HepG2 (cell line): ENCODE results near the gene NRBP1. TPM values are rescaled to one million over a fixed set of nuclear protein-coding genes. Genes with fewer than 3 reads are reported as not detected.

Source experiments
- ATAC-seq: fragments of 200-7000 bp; cut with Tn5 transposase; 3 replicates; pipeline ENCODE4 v1.9.1; 2020; ENCODE audit warnings: mild to moderate bottlenecking, moderate library complexity
- BruUV-seq: library from RNA; stranded (reverse); fragments of 400-500 nt; replicated peaks from 2 replicates; lab custom pipeline; 2021; lab: Mats Ljungman, UMichigan
- CTCF ChIA-PET: fragments of 300-600 bp; formaldehyde crosslinking; extraction: SDS; loops from one replicate; lab custom pipeline; 2021; ENCODE audit warnings: low total read pairs, inconsistent platforms, low intra/inter-chr PET ratio; lab: Yijun Ruan, JAX
- POLR2A ChIA-PET: fragments of 350-600 bp; sonication (Branson Sonifier 250); formaldehyde crosslinking; loops from one replicate; lab custom pipeline; 2020; ENCODE audit warnings: antibody characterized with exemption, inconsistent platforms; lab: Yijun Ruan, JAX
- DNase-seq: peaks from one replicate; pipeline ENCODE4 v3.0.0-alpha.2; 2015; ENCODE audit warnings: low spot score
- FAIRE-seq: peaks from 3 replicates; lab custom pipeline; 2011; peaks lifted over from hg19 to GRCh38; lab: Jason Lieb, UNC
- H2AFZ ChIP-seq: one replicate; pipeline ENCODE4 v1.6.1; 2011; ENCODE audit warnings: low read length, inconsistent platforms
- H3K27ac ChIP-seq: fragments of 300-600 bp; 3 replicates; pipeline ENCODE4 v1.8.0; 2011; ENCODE audit warnings: mixed run types, mild to moderate bottlenecking, mixed read lengths, low read length, inconsistent platforms; ENCODE audit not compliant: insufficient read depth; ENCODE audit errors: extremely low read length
- H3K27me3 ChIP-seq, 2 experiments: fragments of 200-600 bp in 1 of 2; 2 replicates in 1 of 2; 3 replicates in 1 of 2; pipeline versions ENCODE4 v1.6.0 to v1.8.0; 2011; ENCODE audit warnings: low read length in 2 of 2, mild to moderate bottlenecking in 2 of 2, moderate library complexity in 2 of 2, inconsistent platforms in 1 of 2; ENCODE audit not compliant: insufficient read depth in 2 of 2, control insufficient read depth in 1 of 2
- H3K36me3 ChIP-seq, 2 experiments: fragments of 200-600 bp in 1 of 2; replicated peaks in 1 of 2; 2 replicates in 1 of 2; 3 replicates in 1 of 2; pipeline versions ENCODE4 v1.5.1 to v1.8.0; 2011; ENCODE audit warnings: low read length in 2 of 2, inconsistent platforms in 1 of 2; ENCODE audit not compliant: insufficient read depth in 2 of 2, control insufficient read depth in 1 of 2
- H3K4me1 ChIP-seq: 2 replicates; pipeline ENCODE4 v1.5.1; 2012; ENCODE audit warnings: low read length, inconsistent platforms; ENCODE audit not compliant: insufficient read depth
- H3K4me2 ChIP-seq: 2 replicates; pipeline ENCODE4 v1.6.0; 2011; ENCODE audit warnings: low read depth, low read length, inconsistent platforms
- H3K4me3 ChIP-seq, 3 experiments: fragments of 200-600 bp in 1 of 3; sonication (generic), shearing (Covaris generic) in 1 of 3; replicated peaks in 1 of 3; 2 replicates each; pipeline ENCODE4 v1.5.1; 2011 to 2016; ENCODE audit warnings: low read length in 3 of 3, inconsistent platforms in 2 of 3, low read depth in 2 of 3, mild to moderate bottlenecking in 2 of 3, control low read depth in 1 of 3, mixed read lengths in 1 of 3; ENCODE audit not compliant: insufficient read depth in 1 of 3
- H3K79me2 ChIP-seq: one replicate; pipeline ENCODE4 v1.6.1; 2011; ENCODE audit warnings: low read length, inconsistent platforms; ENCODE audit not compliant: insufficient read depth
- H3K9ac ChIP-seq: 2 replicates; pipeline ENCODE4 v1.6.0; 2011; ENCODE audit warnings: mild to moderate bottlenecking, low read depth, low read length, inconsistent platforms; ENCODE audit not compliant: insufficient read depth
- H3K9me3 ChIP-seq: 2 replicates; pipeline ENCODE4 v1.5.1; 2012; ENCODE audit warnings: mild to moderate bottlenecking, low read length
- H4K20me1 ChIP-seq: 2 replicates; pipeline ENCODE4 v1.6.0; 2011; ENCODE audit warnings: inconsistent platforms, mild to moderate bottlenecking, low read length, moderate library complexity; ENCODE audit not compliant: insufficient read depth
- FOXK2 ChIP-seq: fragments of 450-650 bp; IDR thresholded peaks from 2 replicates; pipeline ENCODE4 v1.6.1; 2016
- GTF2F1 ChIP-seq: fragments of 150-350 bp; IDR thresholded peaks from 2 replicates; pipeline ENCODE4 v1.6.1; 2014; ENCODE audit warnings: low read length
- HDAC1 ChIP-seq: sonication (generic); formaldehyde crosslinking; IDR thresholded peaks from 2 replicates; pipeline ENCODE4 v1.5.1; 2020; ENCODE audit warnings: mild to moderate bottlenecking, missing genetic modification reagents
- IRF2 ChIP-seq: IDR thresholded peaks from 2 replicates; pipeline ENCODE4 v1.6.1; 2018; ENCODE audit warnings: missing genetic modification reagents, missing compliant biosample characterization
- ZNF253 ChIP-seq: sonication (generic); formaldehyde crosslinking; IDR thresholded peaks from 2 replicates; pipeline ENCODE4 v1.8.0; 2022; ENCODE audit warnings: mild to moderate bottlenecking, missing genetic modification reagents, borderline replicate concordance
- ZNF83 ChIP-seq: sonication (generic); formaldehyde crosslinking; IDR thresholded peaks from 2 replicates; pipeline ENCODE4 v1.4.0; 2020; ENCODE audit warnings: missing genetic modification reagents, mild to moderate bottlenecking, borderline replicate concordance
- WGBS: methylation state at CpG from one replicate; pipeline ENCODE4 v1.1.6; 2017; ENCODE audit warnings: low lambda C conversion rate; 5-methylcytosine and 5-hydroxymethylcytosine counted together
- in situ Hi-C: cut with HindIII; loops from 2 replicates; pipeline ENCODE4 v1.10.0; 2017; ENCODE audit warnings: low pct_unique_long_range_greater_than_20kb; ENCODE audit not compliant: extremely low pct_ligation_motif_present
- intact Hi-C: fragments of 100-400 bp; cut with micrococcal nuclease; formaldehyde crosslinking; loops from one replicate; pipeline ENCODE4 v1.10.0; 2022; ENCODE audit not compliant: unreplicated experiment
- polyA plus RNA-seq, 8 experiments: library from polyadenylated mRNA; depleted of rRNA in 3 of 8; stranded (reverse) in 7 of 8; unstranded in 1 of 8; fragments of >200 nt; fragmentation: Illumina TruSeq in 4 of 8; extraction: Trizol in 4 of 8; gene quantifications; 2 replicates each; pipeline versions ENCODE4 v1.2.1 to v1.2.3, GENCODE V29; 2011 to 2016; ENCODE audit warnings: low read depth in 4 of 8, missing spikeins in 1 of 8, mixed read lengths in 1 of 8; ENCODE audit not compliant: insufficient read depth in 1 of 8
- total RNA-seq, 5 experiments: library from RNA; depleted of rRNA; stranded (reverse); fragments of >200 nt; fragmentation: Illumina TruSeq; extraction: Trizol; gene quantifications; 2 replicates each; pipeline ENCODE4 v1.2.3, GENCODE V29; 2016; ENCODE audit warnings: low read depth in 1 of 5
- TF ChIP-seq, protein P1 (sequence below): sonication (generic); formaldehyde crosslinking; IDR thresholded peaks from 2 replicates; pipeline ENCODE4 v1.4.0; 2020; ENCODE audit warnings: missing genetic modification reagents, borderline replicate concordance
- TF ChIP-seq, protein P2 (sequence below): sonication (generic); formaldehyde crosslinking; IDR thresholded peaks from 2 replicates; pipeline ENCODE4 v1.8.0; 2022; ENCODE audit warnings: mild to moderate bottlenecking, missing genetic modification reagents, borderline replicate concordance
- TF ChIP-seq, protein P3 (sequence below): sonication (generic); formaldehyde crosslinking; IDR thresholded peaks from 2 replicates; pipeline ENCODE4 v1.4.0; 2020; ENCODE audit warnings: missing genetic modification reagents
- TF ChIP-seq, protein P4 (sequence below): sonication (generic); formaldehyde crosslinking; IDR thresholded peaks from 2 replicates; pipeline ENCODE4 v1.5.1; 2020; ENCODE audit warnings: mild to moderate bottlenecking, missing genetic modification reagents, moderate library complexity

The NRBP1 gene
- total and polyA plus RNA-seq, 2 of the 13 experiments (the other 11 are each of a cell fraction or from before 2014, with no cell fraction given): 165 to 240 TPM

DNA sequence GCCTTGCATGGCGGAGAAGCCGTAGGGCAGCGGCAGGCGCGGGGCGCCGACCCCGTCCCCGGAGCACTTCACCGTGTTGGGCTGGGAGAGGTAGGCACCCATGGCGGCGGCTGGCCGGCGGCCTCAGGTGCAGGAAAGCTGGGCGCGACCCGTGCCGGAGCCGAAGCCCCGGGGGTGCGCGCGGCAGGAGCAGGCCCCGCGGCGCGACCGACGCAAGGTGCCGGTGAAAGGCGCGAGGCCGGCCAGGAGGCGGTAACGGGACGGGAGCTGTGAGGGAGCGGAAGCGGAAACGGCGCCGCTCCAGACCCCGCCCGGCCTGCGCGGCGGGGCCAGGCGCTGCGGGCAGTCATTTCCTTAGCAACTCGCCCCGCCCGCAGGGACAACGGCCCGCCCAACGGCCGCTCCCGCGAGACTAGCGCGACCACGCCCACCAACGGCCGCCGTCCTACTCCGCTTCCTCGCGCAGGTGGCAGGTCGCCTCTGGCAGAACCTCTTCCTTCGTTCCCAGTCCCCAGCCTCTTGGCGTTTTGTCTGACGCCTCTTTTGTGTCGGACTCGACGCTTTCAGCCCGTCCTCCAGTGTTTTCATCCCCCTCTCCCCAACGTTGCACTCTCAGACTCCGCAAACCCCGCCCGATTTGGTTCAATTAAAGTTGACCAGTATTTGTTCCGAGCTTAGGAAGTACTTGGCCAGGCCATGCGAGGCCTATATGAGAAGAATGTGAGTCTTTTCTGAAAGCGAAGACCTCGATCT is 18.9 kb upstream of the NRBP1 start, which contains the start of gene PPM1G:
Gene PPM1G, minus strand, starts transcription at position 271 of the 753 bp plus-strand sequence. Its CDS starts 169 bp downstream, at position 102.
- Histone ChIP-seq H3K27me3 (no peaks in the 10 kb centered on the region; a peak in 1 of 5 replicates), H3K27ac (peak within 1 kb of the TSS; percentile 95), H3K4me1 (peaks cover 75% of the 10 kb centered on the region), H3K4me3 (peak within 1 kb of the TSS; percentile 86 to 99 (median 93)), H3K9me3 (no peaks in the 10 kb centered on the region), H2AFZ (peak within 1 kb of the TSS; percentile 77), H3K36me3 (peaks cover 0 to 5% of the 10 kb centered on the region in 2 experiments; a peak in 3 of 5 replicates), H3K9ac (peak within 1 kb of the TSS; percentile 93), H3K79me2 (peaks cover 41% of the 10 kb centered on the region), H3K4me2 (peak within 1 kb of the TSS; percentile 97), H4K20me1 (0 out of 2 replicates have a peak, but pooled peaks cover 6% of the 10 kb centered on the region)
- in situ Hi-C loops (no loop called here), intact Hi-C loops (loop anchor here (1.0 to 5.0 kb wide), 4 partner anchors 19 to 273 kb away; partner anchors contain the start of genes IFT172, NRBP1, SLC4A1AP and SUPT7L)
- ChIA-PET CTCF (interaction anchor here (3.2 to 3.5 kb wide), 2 partner anchors 21 to 273 kb away, joined by 23 to 29 read pairs; no protein-coding TSS in a partner anchor), POLR2A (interaction anchor here (0.5 to 3.8 kb wide), 27 partner anchors 11 to 274 kb away, joined by 3 to 133 read pairs (median 5); partner anchors contain the start of genes CCDC121, EIF2B4, FNDC4 and GPN1)
- no peak for FAIRE-seq
- WGBS: under 1% methylated on average over 52 of the region's 82 CpGs
- DNase-seq: peak; percentile 91
- peak; percentile 94 for ATAC-seq
- BruUV-seq: no TSS peak
- TF ChIP-seq, protein P1, sequence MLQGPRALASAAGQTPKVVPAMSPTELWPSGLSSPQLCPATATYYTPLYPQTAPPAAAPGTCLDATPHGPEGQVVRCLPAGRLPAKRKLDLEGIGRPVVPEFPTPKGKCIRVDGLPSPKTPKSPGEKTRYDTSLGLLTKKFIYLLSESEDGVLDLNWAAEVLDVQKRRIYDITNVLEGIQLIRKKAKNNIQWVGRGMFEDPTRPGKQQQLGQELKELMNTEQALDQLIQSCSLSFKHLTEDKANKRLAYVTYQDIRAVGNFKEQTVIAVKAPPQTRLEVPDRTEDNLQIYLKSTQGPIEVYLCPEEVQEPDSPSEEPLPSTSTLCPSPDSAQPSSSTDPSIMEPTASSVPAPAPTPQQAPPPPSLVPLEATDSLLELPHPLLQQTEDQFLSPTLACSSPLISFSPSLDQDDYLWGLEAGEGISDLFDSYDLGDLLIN (CRISPR knock-in tag): no peak; the same call in 1 of the 2 replicates
- TF ChIP-seq GTF2F1 (no peak), ZNF83 (CRISPR knock-in tag) (peak; percentile 70; the same call in 1 of the 2 replicates), ZNF253 (CRISPR knock-in tag) (0 out of 2 replicates have a peak, but pooled peaks have one; percentile 32), IRF2 (CRISPR knock-in tag) (peak; percentile 36; the same call in 1 of the 2 replicates), FOXK2 (peak; percentile 23; the same call in 1 of the 2 replicates), HDAC1 (CRISPR knock-in tag) (peak; percentile 92)
- TF ChIP-seq, protein P2, sequence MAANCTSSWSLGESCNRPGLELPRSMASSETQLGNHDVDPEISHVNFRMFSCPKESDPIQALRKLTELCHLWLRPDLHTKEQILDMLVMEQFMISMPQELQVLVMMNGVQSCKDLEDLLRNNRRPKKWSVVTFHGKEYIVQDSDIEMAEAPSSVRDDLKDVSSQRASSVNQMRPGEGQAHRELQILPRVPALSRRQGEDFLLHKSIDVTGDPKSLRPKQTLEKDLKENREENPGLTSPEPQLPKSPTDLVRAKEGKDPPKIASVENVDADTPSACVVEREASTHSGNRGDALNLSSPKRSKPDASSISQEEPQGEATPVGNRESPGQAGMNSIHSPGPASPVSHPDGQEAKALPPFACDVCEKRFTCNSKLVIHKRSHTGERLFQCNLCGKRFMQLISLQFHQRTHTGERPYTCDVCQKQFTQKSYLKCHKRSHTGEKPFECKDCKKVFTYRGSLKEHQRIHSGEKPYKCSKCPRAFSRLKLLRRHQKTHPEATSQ: peak; percentile 84; the same call in 1 of the 2 replicates
- TF ChIP-seq, protein P3, sequence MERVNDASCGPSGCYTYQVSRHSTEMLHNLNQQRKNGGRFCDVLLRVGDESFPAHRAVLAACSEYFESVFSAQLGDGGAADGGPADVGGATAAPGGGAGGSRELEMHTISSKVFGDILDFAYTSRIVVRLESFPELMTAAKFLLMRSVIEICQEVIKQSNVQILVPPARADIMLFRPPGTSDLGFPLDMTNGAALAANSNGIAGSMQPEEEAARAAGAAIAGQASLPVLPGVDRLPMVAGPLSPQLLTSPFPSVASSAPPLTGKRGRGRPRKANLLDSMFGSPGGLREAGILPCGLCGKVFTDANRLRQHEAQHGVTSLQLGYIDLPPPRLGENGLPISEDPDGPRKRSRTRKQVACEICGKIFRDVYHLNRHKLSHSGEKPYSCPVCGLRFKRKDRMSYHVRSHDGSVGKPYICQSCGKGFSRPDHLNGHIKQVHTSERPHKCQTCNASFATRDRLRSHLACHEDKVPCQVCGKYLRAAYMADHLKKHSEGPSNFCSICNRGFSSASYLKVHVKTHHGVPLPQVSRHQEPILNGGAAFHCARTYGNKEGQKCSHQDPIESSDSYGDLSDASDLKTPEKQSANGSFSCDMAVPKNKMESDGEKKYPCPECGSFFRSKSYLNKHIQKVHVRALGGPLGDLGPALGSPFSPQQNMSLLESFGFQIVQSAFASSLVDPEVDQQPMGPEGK (CRISPR knock-in tag): peak; percentile 75
- TF ChIP-seq, protein P4, sequence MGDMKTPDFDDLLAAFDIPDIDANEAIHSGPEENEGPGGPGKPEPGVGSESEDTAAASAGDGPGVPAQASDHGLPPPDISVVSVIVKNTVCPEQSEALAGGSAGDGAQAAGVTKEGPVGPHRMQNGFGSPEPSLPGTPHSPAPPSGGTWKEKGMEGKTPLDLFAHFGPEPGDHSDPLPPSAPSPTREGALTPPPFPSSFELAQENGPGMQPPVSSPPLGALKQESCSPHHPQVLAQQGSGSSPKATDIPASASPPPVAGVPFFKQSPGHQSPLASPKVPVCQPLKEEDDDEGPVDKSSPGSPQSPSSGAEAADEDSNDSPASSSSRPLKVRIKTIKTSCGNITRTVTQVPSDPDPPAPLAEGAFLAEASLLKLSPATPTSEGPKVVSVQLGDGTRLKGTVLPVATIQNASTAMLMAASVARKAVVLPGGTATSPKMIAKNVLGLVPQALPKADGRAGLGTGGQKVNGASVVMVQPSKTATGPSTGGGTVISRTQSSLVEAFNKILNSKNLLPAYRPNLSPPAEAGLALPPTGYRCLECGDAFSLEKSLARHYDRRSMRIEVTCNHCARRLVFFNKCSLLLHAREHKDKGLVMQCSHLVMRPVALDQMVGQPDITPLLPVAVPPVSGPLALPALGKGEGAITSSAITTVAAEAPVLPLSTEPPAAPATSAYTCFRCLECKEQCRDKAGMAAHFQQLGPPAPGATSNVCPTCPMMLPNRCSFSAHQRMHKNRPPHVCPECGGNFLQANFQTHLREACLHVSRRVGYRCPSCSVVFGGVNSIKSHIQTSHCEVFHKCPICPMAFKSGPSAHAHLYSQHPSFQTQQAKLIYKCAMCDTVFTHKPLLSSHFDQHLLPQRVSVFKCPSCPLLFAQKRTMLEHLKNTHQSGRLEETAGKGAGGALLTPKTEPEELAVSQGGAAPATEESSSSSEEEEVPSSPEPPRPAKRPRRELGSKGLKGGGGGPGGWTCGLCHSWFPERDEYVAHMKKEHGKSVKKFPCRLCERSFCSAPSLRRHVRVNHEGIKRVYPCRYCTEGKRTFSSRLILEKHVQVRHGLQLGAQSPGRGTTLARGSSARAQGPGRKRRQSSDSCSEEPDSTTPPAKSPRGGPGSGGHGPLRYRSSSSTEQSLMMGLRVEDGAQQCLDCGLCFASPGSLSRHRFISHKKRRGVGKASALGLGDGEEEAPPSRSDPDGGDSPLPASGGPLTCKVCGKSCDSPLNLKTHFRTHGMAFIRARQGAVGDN (CRISPR knock-in tag): peak; percentile 99
